SK-N-SH (cell line): ENCODE measurements around the gene ZNF614. TPM values are rescaled to one million over a fixed set of nuclear protein-coding genes. Genes with fewer than 3 reads are reported as not detected.

Experiments used
- CTCF ChIA-PET: fragments of 300-600, 350-600 bp; formaldehyde crosslinking; extraction: SDS; loops from one replicate; lab custom pipeline; 2021; lab: Yijun Ruan, JAX
- POLR2A ChIA-PET: fragments of 350-600 bp; sonication (Branson Sonifier 250); formaldehyde crosslinking; extraction: SDS; loops from one replicate; lab custom pipeline; 2020; ENCODE audit warnings: antibody characterized with exemption, inconsistent platforms; lab: Yijun Ruan, JAX
- DNase-seq: peaks from one replicate; pipeline ENCODE4 v3.0.0; 2012
- H2AFZ ChIP-seq: fragments of 200-600 bp; sonication (generic); 2 replicates; pipeline ENCODE4 v1.8.1; 2016; ENCODE audit warnings: antibody characterized with exemption, mild to moderate bottlenecking, low read depth
- H3F3A ChIP-seq: fragments of 200-600 bp; sonication (generic); replicated peaks from 2 replicates; pipeline ENCODE3; 2016; ENCODE audit warnings: antibody characterized with exemption, mild to moderate bottlenecking; ENCODE audit not compliant: insufficient read depth
- H3K27ac ChIP-seq, 2 experiments: fragments of 200-500 bp in 1 of 2; fragments of 200-600 bp in 1 of 2; sonication (Bioruptor generic) in 1 of 2; sonication (generic), shearing (Covaris generic) in 1 of 2; 2 replicates each; pipeline versions ENCODE4 v1.5.1 to v1.6.1; 2014 to 2016; ENCODE audit warnings: low read depth in 2 of 2, inconsistent platforms in 1 of 2, low read length in 1 of 2, mild to moderate bottlenecking in 1 of 2, mixed read lengths in 1 of 2
- H3K27me3 ChIP-seq: fragments of 200-600 bp; sonication (generic), shearing (Covaris generic); 2 replicates; pipeline ENCODE4 v1.6.1; 2016; ENCODE audit warnings: mixed run types; ENCODE audit not compliant: insufficient read depth
- H3K36me3 ChIP-seq, 2 experiments: fragments of 200-500 bp in 1 of 2; fragments of 200-600 bp in 1 of 2; sonication (Bioruptor generic) in 1 of 2; sonication (generic) in 1 of 2; replicated peaks in 1 of 2; 2 replicates each; pipeline versions ENCODE3 to v1.5.1; 2014 to 2016; ENCODE audit warnings: low read length in 1 of 2, mild to moderate bottlenecking in 1 of 2; ENCODE audit not compliant: insufficient read depth in 2 of 2, control insufficient read depth in 1 of 2
- H3K4me1 ChIP-seq, 2 experiments: fragments of 200-500 bp in 1 of 2; fragments of 200-600 bp in 1 of 2; sonication (Bioruptor generic) in 1 of 2; sonication (generic), shearing (Covaris generic) in 1 of 2; 2 replicates each; pipeline versions ENCODE4 v1.5.1 to v1.6.1; 2014 to 2016; ENCODE audit warnings: low read depth in 1 of 2, low read length in 1 of 2, mixed run types in 1 of 2; ENCODE audit not compliant: insufficient read depth in 2 of 2, control insufficient read depth in 1 of 2
- H3K4me2 ChIP-seq: fragments of 200-600 bp; sonication (generic), shearing (Covaris generic); 2 replicates; pipeline ENCODE4 v1.6.1; 2017; ENCODE audit warnings: mixed run types
- H3K4me3 ChIP-seq, 2 experiments: fragments of 200-500 bp in 1 of 2; fragments of 200-600 bp in 1 of 2; sonication (Bioruptor generic) in 1 of 2; sonication (generic), shearing (Covaris generic) in 1 of 2; 2 replicates each; pipeline versions ENCODE4 v1.5.1 to v1.8.1; 2014 to 2016; ENCODE audit warnings: low read depth in 2 of 2, inconsistent platforms in 1 of 2, low read length in 1 of 2, mild to moderate bottlenecking in 1 of 2, mixed read lengths in 1 of 2, moderate library complexity in 1 of 2
- H3K79me2 ChIP-seq: fragments of 200-600 bp; sonication (generic); 2 replicates; pipeline ENCODE4 v1.8.1; 2017; ENCODE audit warnings: mild to moderate bottlenecking; ENCODE audit not compliant: insufficient read depth
- H3K9ac ChIP-seq: fragments of 200-600 bp; sonication (generic); 2 replicates; pipeline ENCODE4 v1.6.1; 2017; ENCODE audit warnings: mixed run types
- H3K9me2 ChIP-seq: fragments of 200-600 bp; sonication (generic); 2 replicates; pipeline ENCODE4 v1.6.1; 2017; ENCODE audit warnings: mixed run types
- H3K9me3 ChIP-seq: fragments of 200-600 bp; sonication (generic); 2 replicates; pipeline ENCODE4 v1.6.1; 2017; ENCODE audit warnings: mixed run types, mild to moderate bottlenecking, moderate library complexity
- H4K20me1 ChIP-seq: fragments of 200-600 bp; sonication (generic); 2 replicates; pipeline ENCODE4 v1.6.1; 2017; ENCODE audit warnings: mild to moderate bottlenecking, mixed run types; ENCODE audit not compliant: insufficient read depth
- CHD2 ChIP-seq: fragments of 150-350 bp; IDR thresholded peaks from 2 replicates; pipeline ENCODE4 v1.6.1; 2018; ENCODE audit warnings: low read length; ENCODE audit not compliant: partially characterized antibody
- ELF1 ChIP-seq: IDR thresholded peaks from 2 replicates; pipeline ENCODE4 v1.4.0; 2012
- FOSL2 ChIP-seq: IDR thresholded peaks from 2 replicates; pipeline ENCODE4 v1.4.0; 2012; ENCODE audit warnings: low read depth, mild to moderate bottlenecking, moderate library complexity, borderline replicate concordance
- GABPA ChIP-seq: IDR thresholded peaks from 2 replicates; pipeline ENCODE4 v1.4.0; 2012; ENCODE audit warnings: low read depth, mild to moderate bottlenecking
- GATA2 ChIP-seq: sonication (generic); formaldehyde crosslinking; IDR thresholded peaks from 2 replicates; pipeline ENCODE4 v1.5.0; 2020; ENCODE audit warnings: mild to moderate bottlenecking, missing genetic modification reagents
- MXI1 ChIP-seq: IDR thresholded peaks from 2 replicates; pipeline ENCODE4 v1.6.1; 2012; ENCODE audit warnings: mild to moderate bottlenecking, low read depth, low read length, improper control_type of control experiment
- NFIC ChIP-seq: IDR thresholded peaks from 2 replicates; pipeline ENCODE4 v1.4.0; 2012; ENCODE audit warnings: borderline replicate concordance
- NRF1 ChIP-seq: IDR thresholded peaks from 2 replicates; pipeline ENCODE4 v1.6.1; 2012; ENCODE audit warnings: low read depth, mild to moderate bottlenecking, low read length
- POLR2AphosphoS5 ChIP-seq: IDR thresholded peaks from 2 replicates; pipeline ENCODE4 v1.6.1; 2012; ENCODE audit warnings: low read depth, low read length
- RAD21 ChIP-seq: IDR thresholded peaks from 2 replicates; pipeline ENCODE4 v1.6.1; 2012; ENCODE audit warnings: mild to moderate bottlenecking, low read length
- RCOR1 ChIP-seq: fragments of 150-350 bp; IDR thresholded peaks from 2 replicates; pipeline ENCODE4 v1.6.1; 2017; ENCODE audit warnings: antibody characterized with exemption, low read length
- SIN3A ChIP-seq: IDR thresholded peaks from 2 replicates; pipeline ENCODE4 v1.6.1; 2012; ENCODE audit warnings: low read depth, mild to moderate bottlenecking, low read length, moderate library complexity, borderline replicate concordance
- TAF1 ChIP-seq: IDR thresholded peaks from 2 replicates; pipeline ENCODE4 v1.6.1; 2012; ENCODE audit warnings: low read depth, mild to moderate bottlenecking, low read length, moderate library complexity, borderline replicate concordance
- TCF12 ChIP-seq: IDR thresholded peaks from 2 replicates; pipeline ENCODE4 v1.4.0; 2012
- TEAD4 ChIP-seq: IDR thresholded peaks from 2 replicates; pipeline ENCODE4 v1.4.0; 2012; ENCODE audit warnings: mild to moderate bottlenecking, borderline replicate concordance; ENCODE audit not compliant: insufficient read depth
- YY1 ChIP-seq: IDR thresholded peaks from 2 replicates; pipeline ENCODE4 v1.4.0; 2012; ENCODE audit warnings: low read depth, mild to moderate bottlenecking
- WGBS: methylation state at CpG from one replicate; pipeline ENCODE4 v1.1.6; 2017; ENCODE audit warnings: low lambda C conversion rate; 5-methylcytosine and 5-hydroxymethylcytosine counted together
- polyA plus RNA-seq, 3 experiments: library from polyadenylated mRNA; depleted of rRNA; stranded (reverse); fragments of >200 nt; gene quantifications; 2 replicates each; pipeline ENCODE4 v1.2.3, GENCODE V29; 2012
- TF ChIP-seq, protein P1 (sequence below): IDR thresholded peaks from 2 replicates; pipeline ENCODE4; 2012
- TF ChIP-seq, protein P2 (sequence below): fragments of 150-350 bp; IDR thresholded peaks from 2 replicates; pipeline ENCODE4 v1.6.1; 2016; ENCODE audit warnings: mild to moderate bottlenecking, low read depth, low read length
- TF ChIP-seq, protein P3 (sequence below): fragments of 200-600 bp; sonication (generic); IDR thresholded peaks from 2 replicates; pipeline ENCODE4 v1.6.1; 2017; ENCODE audit warnings: antibody characterized with exemption, mild to moderate bottlenecking, moderate library complexity
- TF ChIP-seq, protein P4 (sequence below): fragments of 150-350 bp; IDR thresholded peaks from 2 replicates; pipeline ENCODE4 v1.6.1; 2017; ENCODE audit warnings: antibody characterized with exemption, low read length, low read depth, borderline replicate concordance
- TF ChIP-seq, protein P5 (sequence below): IDR thresholded peaks from 2 replicates; pipeline ENCODE4 v1.4.0; 2012; ENCODE audit warnings: low read depth, borderline replicate concordance
- TF ChIP-seq, protein P6 (sequence below): IDR thresholded peaks from 2 replicates; pipeline ENCODE4 v1.4.0; 2012; ENCODE audit warnings: low read depth

Gene ZNF614
- 2.8 and 3.6 TPM in 2 replicates for polyA plus RNA-seq (2012; rRNA removed)
- 4.1 and 4.2 TPM in 2 replicates for polyA plus RNA-seq (2012; cell fraction: cytosol; rRNA removed)
- polyA plus RNA-seq (2012; cell fraction: nucleus; rRNA removed) = 1.7 and 3.5 TPM in 2 replicates

DNA sequence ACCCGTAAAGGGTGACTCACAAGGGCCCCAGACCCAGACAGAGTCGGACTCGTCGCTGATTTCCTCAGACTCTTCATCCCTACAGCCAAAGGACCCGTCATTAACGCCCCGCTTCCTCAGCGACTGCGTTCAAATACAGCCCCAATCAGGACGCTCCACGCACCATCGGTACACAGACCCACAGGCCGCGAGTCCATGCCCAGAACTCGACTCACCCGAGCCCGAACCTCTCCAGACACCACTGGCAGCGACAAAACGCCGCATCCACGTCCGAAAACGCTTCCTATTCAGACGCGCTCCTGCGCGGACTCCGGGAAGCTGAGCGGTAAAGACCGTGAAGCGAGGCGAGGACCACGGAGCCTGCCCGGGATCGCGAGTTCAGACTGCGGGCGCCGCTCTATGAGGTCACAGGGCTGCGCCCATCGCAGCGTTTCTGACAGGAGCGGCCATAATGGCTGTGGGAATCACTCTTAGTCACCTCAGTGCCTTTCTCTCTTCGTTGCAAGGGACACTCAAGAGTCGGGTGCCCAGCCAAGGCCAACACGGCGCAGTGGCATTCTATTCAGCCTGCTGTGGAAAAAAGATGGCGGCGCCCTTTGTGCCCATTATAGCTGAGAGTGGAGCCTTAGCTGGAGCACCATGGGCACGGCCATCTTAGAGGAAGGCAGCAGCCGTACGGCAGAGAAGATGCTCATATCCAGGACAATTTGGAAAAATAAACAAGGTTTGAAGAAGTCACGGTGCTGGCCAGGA lies at the start of gene ZNF614:
TSS of gene ZNF614 (minus strand) at position 353 of the 753 bp plus-strand sequence. CDS start 2,634 bp downstream, outside the sequence.
- peaks cover 22% of the 10 kb centered on the region for H3K79me2 ChIP-seq
- H3F3A ChIP-seq = peaks cover 9% of the 10 kb centered on the region
- H3K27ac ChIP-seq = peak within 1 kb of the TSS; percentile 89 to 95
- 2% methylated on average over 50 of the region's 53 CpGs for WGBS
- H3K4me1 ChIP-seq = no peaks in the 10 kb centered on the region; a peak in 2 of 4 replicates
- H2AFZ ChIP-seq = peak within 1 kb of the TSS; percentile 93
- ChIA-PET POLR2A (interaction anchor here (0.7 to 1.5 kb wide), 4 partner anchors 10 to 161 kb away, joined by 3 to 7 read pairs (median 4); partner anchors contain the start of genes ZNF432 and ZNF615), CTCF (interaction anchor here (1.6 kb wide), 1 partner anchor 20 kb away, joined by 3 read pairs; the partner anchor contains the start of gene ZNF432)
- H3K4me3 ChIP-seq = peak within 1 kb of the TSS; percentile 62 to 78
- H3K36me3 ChIP-seq = peaks cover 25 to 43% of the 10 kb centered on the region in 2 experiments
- no peaks in the 10 kb centered on the region for H3K9me2 ChIP-seq
- peak within 1 kb of the TSS; percentile 74 for H3K4me2 ChIP-seq
- no peaks in the 10 kb centered on the region for H4K20me1 ChIP-seq
- H3K27me3 ChIP-seq = no peaks in the 10 kb centered on the region
- peak; percentile 89 for DNase-seq
- TF ChIP-seq, protein P1, sequence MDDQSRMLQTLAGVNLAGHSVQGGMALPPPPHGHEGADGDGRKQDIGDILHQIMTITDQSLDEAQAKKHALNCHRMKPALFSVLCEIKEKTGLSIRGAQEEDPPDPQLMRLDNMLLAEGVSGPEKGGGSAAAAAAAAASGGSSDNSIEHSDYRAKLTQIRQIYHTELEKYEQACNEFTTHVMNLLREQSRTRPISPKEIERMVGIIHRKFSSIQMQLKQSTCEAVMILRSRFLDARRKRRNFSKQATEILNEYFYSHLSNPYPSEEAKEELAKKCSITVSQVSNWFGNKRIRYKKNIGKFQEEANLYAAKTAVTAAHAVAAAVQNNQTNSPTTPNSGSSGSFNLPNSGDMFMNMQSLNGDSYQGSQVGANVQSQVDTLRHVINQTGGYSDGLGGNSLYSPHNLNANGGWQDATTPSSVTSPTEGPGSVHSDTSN = no peak
- TF ChIP-seq RAD21 = no peak
- no peak for TF ChIP-seq NFIC
- peak; percentile 91 for TF ChIP-seq POLR2AphosphoS5
- TF ChIP-seq GABPA = peak; percentile 18; the same call in 1 of the 2 replicates
- TF ChIP-seq, protein P2, sequence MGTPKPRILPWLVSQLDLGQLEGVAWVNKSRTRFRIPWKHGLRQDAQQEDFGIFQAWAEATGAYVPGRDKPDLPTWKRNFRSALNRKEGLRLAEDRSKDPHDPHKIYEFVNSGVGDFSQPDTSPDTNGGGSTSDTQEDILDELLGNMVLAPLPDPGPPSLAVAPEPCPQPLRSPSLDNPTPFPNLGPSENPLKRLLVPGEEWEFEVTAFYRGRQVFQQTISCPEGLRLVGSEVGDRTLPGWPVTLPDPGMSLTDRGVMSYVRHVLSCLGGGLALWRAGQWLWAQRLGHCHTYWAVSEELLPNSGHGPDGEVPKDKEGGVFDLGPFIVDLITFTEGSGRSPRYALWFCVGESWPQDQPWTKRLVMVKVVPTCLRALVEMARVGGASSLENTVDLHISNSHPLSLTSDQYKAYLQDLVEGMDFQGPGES = no peak
- TF ChIP-seq, protein P3, sequence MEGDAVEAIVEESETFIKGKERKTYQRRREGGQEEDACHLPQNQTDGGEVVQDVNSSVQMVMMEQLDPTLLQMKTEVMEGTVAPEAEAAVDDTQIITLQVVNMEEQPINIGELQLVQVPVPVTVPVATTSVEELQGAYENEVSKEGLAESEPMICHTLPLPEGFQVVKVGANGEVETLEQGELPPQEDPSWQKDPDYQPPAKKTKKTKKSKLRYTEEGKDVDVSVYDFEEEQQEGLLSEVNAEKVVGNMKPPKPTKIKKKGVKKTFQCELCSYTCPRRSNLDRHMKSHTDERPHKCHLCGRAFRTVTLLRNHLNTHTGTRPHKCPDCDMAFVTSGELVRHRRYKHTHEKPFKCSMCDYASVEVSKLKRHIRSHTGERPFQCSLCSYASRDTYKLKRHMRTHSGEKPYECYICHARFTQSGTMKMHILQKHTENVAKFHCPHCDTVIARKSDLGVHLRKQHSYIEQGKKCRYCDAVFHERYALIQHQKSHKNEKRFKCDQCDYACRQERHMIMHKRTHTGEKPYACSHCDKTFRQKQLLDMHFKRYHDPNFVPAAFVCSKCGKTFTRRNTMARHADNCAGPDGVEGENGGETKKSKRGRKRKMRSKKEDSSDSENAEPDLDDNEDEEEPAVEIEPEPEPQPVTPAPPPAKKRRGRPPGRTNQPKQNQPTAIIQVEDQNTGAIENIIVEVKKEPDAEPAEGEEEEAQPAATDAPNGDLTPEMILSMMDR = no peak
- 0 out of 2 replicates have a peak, but pooled peaks have one; percentile 1 for TF ChIP-seq NRF1
- TF ChIP-seq TEAD4 = no peak
- TF ChIP-seq GATA2 (CRISPR knock-in tag) = no peak
- TF ChIP-seq ELF1 = peak; percentile 57; the same call in 1 of the 2 replicates
- peak; percentile 75; the same call in 1 of the 2 replicates for TF ChIP-seq MXI1
- TF ChIP-seq, protein P4, sequence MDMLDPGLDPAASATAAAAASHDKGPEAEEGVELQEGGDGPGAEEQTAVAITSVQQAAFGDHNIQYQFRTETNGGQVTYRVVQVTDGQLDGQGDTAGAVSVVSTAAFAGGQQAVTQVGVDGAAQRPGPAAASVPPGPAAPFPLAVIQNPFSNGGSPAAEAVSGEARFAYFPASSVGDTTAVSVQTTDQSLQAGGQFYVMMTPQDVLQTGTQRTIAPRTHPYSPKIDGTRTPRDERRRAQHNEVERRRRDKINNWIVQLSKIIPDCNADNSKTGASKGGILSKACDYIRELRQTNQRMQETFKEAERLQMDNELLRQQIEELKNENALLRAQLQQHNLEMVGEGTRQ = no peak
- TF ChIP-seq, protein P5, sequence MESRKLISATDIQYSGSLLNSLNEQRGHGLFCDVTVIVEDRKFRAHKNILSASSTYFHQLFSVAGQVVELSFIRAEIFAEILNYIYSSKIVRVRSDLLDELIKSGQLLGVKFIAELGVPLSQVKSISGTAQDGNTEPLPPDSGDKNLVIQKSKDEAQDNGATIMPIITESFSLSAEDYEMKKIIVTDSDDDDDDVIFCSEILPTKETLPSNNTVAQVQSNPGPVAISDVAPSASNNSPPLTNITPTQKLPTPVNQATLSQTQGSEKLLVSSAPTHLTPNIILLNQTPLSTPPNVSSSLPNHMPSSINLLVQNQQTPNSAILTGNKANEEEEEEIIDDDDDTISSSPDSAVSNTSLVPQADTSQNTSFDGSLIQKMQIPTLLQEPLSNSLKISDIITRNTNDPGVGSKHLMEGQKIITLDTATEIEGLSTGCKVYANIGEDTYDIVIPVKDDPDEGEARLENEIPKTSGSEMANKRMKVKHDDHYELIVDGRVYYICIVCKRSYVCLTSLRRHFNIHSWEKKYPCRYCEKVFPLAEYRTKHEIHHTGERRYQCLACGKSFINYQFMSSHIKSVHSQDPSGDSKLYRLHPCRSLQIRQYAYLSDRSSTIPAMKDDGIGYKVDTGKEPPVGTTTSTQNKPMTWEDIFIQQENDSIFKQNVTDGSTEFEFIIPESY = peak; percentile 98
- TF ChIP-seq, protein P6, sequence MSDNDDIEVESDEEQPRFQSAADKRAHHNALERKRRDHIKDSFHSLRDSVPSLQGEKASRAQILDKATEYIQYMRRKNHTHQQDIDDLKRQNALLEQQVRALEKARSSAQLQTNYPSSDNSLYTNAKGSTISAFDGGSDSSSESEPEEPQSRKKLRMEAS = peak; percentile 72; the same call in 1 of the 2 replicates
- TF ChIP-seq YY1 = peak; percentile 99
- peak; percentile 90 for TF ChIP-seq SIN3A
- no peak for TF ChIP-seq TCF12
- TF ChIP-seq RCOR1 = no peak
- TF ChIP-seq CHD2 = peak; percentile 99
- no peak for TF ChIP-seq FOSL2
- TF ChIP-seq TAF1 = peak; percentile 69; the same call in 1 of the 2 replicates
- peak within 1 kb of the TSS; percentile 86 for H3K9ac ChIP-seq
- peaks cover 30% of the 10 kb centered on the region for H3K9me3 ChIP-seq
